Neutrophil (primary cell): ENCODE results near the gene CLMP.

Experiments
- H3K27ac ChIP-seq: fragments of 200-600 bp; sonication (generic); 2 replicates; pipeline ENCODE4 v1.5.1; 2016; ENCODE audit warnings: mild to moderate bottlenecking, moderate library complexity
- H3K27me3 ChIP-seq: fragments of 200-600 bp; sonication (generic); 2 replicates; pipeline ENCODE4 v1.6.0; 2016; ENCODE audit warnings: mild to moderate bottlenecking
- H3K36me3 ChIP-seq: fragments of 200-600 bp; sonication (generic); 2 replicates; pipeline ENCODE4 v1.5.1; 2017
- H3K4me1 ChIP-seq, 2 experiments: fragments of 200-600 bp in 1 of 2; sonication (generic) in 1 of 2; 1 replicate in 1 of 2; 2 replicates in 1 of 2; pipeline versions ENCODE4 v1.5.1 to v1.6.1; 2013 to 2016; ENCODE audit warnings: low read depth in 1 of 2, low read length in 1 of 2, mild to moderate bottlenecking in 1 of 2, moderate library complexity in 1 of 2; ENCODE audit not compliant: control insufficient read depth in 1 of 2, insufficient read depth in 1 of 2
- H3K4me3 ChIP-seq, 2 experiments: fragments of 200-600 bp in 1 of 2; sonication (generic) in 1 of 2; 1 replicate in 1 of 2; 2 replicates in 1 of 2; pipeline ENCODE4 v1.5.1; 2013 to 2016; ENCODE audit warnings: low read depth in 1 of 2, low read length in 1 of 2, mild to moderate bottlenecking in 1 of 2, moderate library complexity in 1 of 2
- H3K9me3 ChIP-seq: fragments of 200-600 bp; sonication (generic); 2 replicates; pipeline ENCODE4 v1.5.1; 2016
- CTCF ChIP-seq: fragments of 200-600 bp; sonication (generic); IDR thresholded peaks from 2 replicates; pipeline ENCODE4 v1.5.1; 2016; ENCODE audit warnings: antibody characterized with exemption

Gene CLMP

GRCh38 chr11:123084454-123084853 lies 110.6 kb downstream of the CLMP start:
- no peak overlapping the region for H3K4me3 ChIP-seq
- no peak for TF ChIP-seq CTCF
- no peaks in the 10 kb centered on the region for H3K27me3 ChIP-seq
- no peaks in the 10 kb centered on the region for H3K9me3 ChIP-seq
- H3K4me1 ChIP-seq: no peaks in the 10 kb centered on the region
- no peaks in the 10 kb centered on the region for H3K36me3 ChIP-seq
- H3K27ac ChIP-seq: no peak overlapping the region

- Histone ChIP-seq H3K4me3 (no peak overlapping the region), H3K27ac (no peak overlapping the region), H3K27me3 (no peaks in the 10 kb centered on the region), H3K36me3 (no peaks in the 10 kb centered on the region), H3K4me1 (no peaks in the 10 kb centered on the region), H3K9me3 (no peaks in the 10 kb centered on the region)
- no peak for TF ChIP-seq CTCF
Measured at GRCh38 chr11:123083623-123084029, 111.4 kb downstream of the CLMP start.

- Histone ChIP-seq H3K36me3 (no peaks in the 10 kb centered on the region), H3K27me3 (no peaks in the 10 kb centered on the region), H3K4me1 (no peaks in the 10 kb centered on the region), H3K9me3 (no peaks in the 10 kb centered on the region), H3K27ac (no peak overlapping the region), H3K4me3 (no peak overlapping the region)
- TF ChIP-seq CTCF: no peak
Measured at GRCh38 chr11:123082977-123083376, 112.1 kb downstream of the CLMP start.

GRCh38 chr11:123080015-123080414 lies 115.0 kb downstream of the CLMP start:
- H3K4me3 ChIP-seq: no peak overlapping the region
- no peaks in the 10 kb centered on the region for H3K36me3 ChIP-seq
- no peaks in the 10 kb centered on the region for H3K27me3 ChIP-seq
- H3K4me1 ChIP-seq: no peaks in the 10 kb centered on the region
- H3K9me3 ChIP-seq: no peaks in the 10 kb centered on the region
- H3K27ac ChIP-seq: no peak overlapping the region
- TF ChIP-seq CTCF: no peak

- no peak overlapping the region for H3K4me3 ChIP-seq
- no peaks in the 10 kb centered on the region for H3K9me3 ChIP-seq
- H3K36me3 ChIP-seq: peaks cover 4% of the 10 kb centered on the region
- no peak for TF ChIP-seq CTCF
- H3K27me3 ChIP-seq: no peaks in the 10 kb centered on the region
- H3K27ac ChIP-seq: no peak overlapping the region
- peaks cover 0 to 7% of the 10 kb centered on the region in 2 experiments for H3K4me1 ChIP-seq
Measured at GRCh38 chr11:123076484-123076883, 118.6 kb downstream of the CLMP start.
